ENCODE results near the gene PDZD4.

PDZD4 gene, protein sequence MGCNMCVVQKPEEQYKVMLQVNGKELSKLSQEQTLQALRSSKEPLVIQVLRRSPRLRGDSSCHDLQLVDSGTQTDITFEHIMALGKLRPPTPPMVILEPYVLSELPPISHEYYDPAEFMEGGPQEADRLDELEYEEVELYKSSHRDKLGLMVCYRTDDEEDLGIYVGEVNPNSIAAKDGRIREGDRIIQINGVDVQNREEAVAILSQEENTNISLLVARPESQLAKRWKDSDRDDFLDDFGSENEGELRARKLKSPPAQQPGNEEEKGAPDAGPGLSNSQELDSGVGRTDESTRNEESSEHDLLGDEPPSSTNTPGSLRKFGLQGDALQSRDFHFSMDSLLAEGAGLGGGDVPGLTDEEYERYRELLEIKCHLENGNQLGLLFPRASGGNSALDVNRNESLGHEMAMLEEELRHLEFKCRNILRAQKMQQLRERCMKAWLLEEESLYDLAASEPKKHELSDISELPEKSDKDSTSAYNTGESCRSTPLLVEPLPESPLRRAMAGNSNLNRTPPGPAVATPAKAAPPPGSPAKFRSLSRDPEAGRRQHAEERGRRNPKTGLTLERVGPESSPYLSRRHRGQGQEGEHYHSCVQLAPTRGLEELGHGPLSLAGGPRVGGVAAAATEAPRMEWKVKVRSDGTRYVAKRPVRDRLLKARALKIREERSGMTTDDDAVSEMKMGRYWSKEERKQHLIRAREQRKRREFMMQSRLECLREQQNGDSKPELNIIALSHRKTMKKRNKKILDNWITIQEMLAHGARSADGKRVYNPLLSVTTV

DNA sequence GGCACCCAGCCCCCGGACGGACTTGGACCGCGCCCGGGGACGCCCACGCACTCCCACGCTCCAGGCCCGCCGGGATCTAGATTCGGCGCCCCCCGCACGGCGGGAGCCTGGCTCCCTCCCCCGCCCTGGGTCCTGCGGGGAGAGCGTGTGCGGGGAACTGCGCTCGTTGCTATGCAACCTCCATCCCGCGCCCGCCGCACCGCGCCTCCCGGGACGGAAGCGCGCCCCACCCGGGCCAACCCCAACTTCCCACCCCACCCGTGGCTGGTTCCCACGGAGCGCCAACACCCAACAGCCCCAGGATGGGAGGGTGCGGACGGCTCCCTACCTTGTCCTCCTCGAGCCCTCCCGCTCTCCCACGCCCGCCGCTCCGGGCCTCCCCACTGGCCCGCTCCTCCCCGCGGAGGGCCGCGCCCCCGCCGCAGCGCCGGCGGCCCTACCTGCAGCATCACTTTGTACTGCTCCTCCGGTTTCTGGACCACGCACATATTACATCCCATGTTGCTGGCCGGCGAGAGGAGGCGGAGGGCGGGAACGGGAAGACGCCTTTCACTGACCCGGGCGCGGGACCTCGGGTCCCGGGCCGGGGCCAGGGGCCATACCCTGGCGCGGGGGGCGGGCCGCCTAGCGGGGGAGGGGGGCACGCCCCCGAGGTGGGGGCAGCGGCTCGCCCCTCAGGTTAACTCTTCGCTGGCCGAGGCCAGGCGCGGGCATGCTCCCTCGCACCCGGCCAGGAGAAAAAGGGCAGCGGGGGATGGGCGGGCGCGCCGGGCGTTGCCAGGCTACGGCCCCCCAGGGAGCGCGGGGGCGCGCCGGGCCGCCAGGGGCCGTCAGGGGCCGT lies at the start of gene PDZD4:
Gene PDZD4 (minus strand): TSS at position 746 of the 841 bp plus-strand sequence. CDS start 246 bp downstream, at position 500.
- no peak for DNase-seq (ENCODE audit: low spot score)

- DNase-seq (ENCODE audit: low spot score), result no peak
These were observed 49.5 kb upstream of the PDZD4 start for GRCh38 chrX:153879741-153880439.

- DNase-seq (ENCODE audit: low spot score), result no peak
These were observed 48.8 kb upstream of the PDZD4 start for GRCh38 chrX:153878969-153879653.

DNA sequence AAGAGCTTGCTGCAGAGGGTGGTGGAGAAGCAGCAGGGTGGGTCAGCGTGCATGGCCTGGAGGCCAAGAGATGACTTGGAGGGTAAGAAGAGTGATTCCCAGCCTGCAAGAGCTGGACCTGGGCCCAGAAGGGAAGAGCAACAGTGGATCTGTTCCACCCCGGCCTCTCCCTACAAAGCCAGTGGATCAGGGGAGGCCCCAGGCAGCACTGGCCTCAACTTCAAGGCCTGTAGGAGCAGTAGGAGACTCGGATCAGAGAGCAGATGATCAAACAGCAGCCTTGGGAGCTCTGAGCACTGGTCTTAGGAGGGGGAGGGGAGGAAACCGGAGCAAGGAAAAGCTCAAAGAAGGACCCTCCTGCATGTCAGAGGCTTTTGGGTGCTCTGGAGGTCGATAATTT lies 48.0 kb upstream of the PDZD4 start:
- no peak for DNase-seq (ENCODE audit: low spot score)

- DNase-seq (ENCODE audit: low spot score), result no peak
These were observed 47.4 kb upstream of the PDZD4 start for GRCh38 chrX:153877571-153878261.

GRCh38 chrX:153876112-153876491 lies 45.8 kb upstream of the PDZD4 start:
- no peak for DNase-seq (ENCODE audit: low spot score)

DNA sequence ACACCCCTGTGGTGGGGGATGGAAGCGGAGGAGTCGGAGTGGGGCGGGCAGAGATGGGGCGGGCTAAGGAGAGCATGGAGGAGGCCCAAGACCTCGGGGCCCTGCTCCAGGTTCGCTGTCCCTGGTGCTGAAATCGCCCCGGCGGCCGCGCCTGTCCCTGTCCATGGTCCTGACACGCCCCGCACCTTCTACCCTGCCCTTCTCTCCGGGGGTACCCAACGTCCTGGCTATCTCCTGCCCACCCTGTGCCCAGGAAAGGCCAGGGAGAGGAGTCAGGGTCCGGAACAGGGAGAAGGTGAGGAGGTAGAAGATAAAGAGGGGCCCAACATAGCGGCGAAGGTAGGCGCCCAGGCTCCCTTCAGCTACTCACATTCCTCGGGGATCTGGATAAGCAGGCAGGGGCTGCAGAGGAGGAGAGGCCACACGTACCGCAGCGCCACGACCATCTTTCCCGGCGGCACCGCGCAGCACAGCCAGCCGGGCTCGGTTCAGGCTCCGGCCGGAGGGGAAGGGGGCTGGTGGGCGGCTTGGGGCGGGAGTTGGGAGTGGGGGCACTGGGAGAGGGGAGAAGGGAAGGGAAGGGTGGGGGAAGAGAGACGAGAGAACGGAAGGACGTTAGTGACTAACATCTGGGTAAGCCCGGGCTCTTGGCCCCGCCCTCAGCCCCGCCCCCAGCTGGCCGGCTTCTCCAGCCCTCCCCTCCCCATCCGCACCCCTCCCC lies 45.2 kb upstream of the PDZD4 start:
- peak; percentile 77 for DNase-seq (ENCODE audit: low spot score)

- no peak for DNase-seq (ENCODE audit: low spot score)
These were observed 44.2 kb upstream of the PDZD4 start for GRCh38 chrX:153874366-153875125.

GRCh38 chrX:153874085-153874365 lies 43.7 kb upstream of the PDZD4 start:
- DNase-seq (ENCODE audit: low spot score), result no peak

GRCh38 chrX:153873282-153874084 lies 43.1 kb upstream of the PDZD4 start:
- no peak for DNase-seq (ENCODE audit: low spot score)

- DNase-seq (ENCODE audit: low spot score), result no peak
These were observed 41.9 kb upstream of the PDZD4 start for GRCh38 chrX:153871946-153872878.

DNA sequence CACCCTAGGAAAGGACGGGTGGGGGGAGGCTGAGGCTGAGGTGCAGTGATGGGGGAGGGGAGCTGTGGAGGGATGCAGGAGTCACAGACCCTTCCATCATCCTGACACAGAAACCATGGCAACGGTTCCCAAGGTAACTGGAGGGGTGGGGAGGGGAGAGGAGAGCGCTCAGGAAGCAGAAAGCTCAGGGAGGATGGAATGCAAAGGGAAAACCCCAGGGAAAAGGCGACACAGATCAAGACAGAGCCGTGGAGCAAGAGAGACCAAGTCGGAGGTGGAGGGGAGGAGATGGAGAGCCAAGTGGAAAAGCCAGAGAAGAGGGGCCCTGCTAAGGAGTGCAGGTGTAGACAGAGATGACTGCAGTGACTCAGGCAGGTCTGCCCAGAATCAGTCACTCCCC lies 41.1 kb upstream of the PDZD4 start:
- no peak for DNase-seq (ENCODE audit: low spot score)

DNA sequence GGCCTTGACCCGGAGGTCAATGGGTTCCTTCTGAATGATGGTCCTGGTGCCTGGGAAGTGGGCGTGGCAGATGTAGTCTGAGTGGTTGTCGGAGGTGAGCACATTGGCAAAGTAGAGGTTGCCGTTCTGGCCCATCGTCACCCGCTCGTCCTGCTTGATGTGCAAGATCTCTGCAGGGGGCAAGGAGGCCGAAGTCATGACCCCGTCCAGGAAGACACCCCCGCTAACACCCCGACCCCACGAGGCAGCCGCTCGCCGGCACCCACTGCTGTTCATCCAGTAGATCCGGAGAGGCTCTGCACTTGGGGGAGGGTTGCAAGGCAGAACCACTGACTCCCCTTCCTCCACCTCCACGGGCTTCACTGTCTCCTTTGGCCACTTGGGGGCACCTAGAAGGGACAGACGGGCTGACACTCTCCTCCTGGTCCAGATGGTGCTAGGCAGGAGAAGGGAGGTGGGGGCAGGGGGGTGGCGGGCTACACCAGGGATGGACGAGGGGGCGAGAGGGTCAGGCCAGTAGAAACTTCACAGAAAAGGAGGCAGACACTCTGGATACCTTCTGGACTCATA lies 40.5 kb upstream of the PDZD4 start:
- no peak for DNase-seq (ENCODE audit: low spot score)

DNA sequence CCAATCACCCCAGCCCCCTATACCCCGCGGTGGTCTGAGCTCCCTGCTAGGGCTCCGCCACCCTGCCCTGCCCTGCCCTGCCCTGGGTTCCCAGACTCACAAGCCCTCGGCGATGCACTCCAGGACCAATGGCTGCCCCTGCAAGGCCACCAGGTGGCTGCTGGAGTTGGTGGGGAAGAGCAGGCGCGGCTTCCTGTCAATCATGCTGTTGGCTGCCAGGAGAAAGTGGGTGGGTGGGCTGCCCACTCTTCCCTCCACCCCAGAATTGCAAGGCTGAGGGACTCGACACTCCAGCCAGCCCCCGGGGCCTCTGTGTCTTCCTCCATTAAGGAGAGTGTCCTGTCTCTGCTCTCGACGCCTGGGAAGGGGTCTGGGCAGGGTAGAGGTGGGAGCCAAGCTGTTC lies 39.9 kb upstream of the PDZD4 start:
- no peak for DNase-seq (ENCODE audit: low spot score)

DNA sequence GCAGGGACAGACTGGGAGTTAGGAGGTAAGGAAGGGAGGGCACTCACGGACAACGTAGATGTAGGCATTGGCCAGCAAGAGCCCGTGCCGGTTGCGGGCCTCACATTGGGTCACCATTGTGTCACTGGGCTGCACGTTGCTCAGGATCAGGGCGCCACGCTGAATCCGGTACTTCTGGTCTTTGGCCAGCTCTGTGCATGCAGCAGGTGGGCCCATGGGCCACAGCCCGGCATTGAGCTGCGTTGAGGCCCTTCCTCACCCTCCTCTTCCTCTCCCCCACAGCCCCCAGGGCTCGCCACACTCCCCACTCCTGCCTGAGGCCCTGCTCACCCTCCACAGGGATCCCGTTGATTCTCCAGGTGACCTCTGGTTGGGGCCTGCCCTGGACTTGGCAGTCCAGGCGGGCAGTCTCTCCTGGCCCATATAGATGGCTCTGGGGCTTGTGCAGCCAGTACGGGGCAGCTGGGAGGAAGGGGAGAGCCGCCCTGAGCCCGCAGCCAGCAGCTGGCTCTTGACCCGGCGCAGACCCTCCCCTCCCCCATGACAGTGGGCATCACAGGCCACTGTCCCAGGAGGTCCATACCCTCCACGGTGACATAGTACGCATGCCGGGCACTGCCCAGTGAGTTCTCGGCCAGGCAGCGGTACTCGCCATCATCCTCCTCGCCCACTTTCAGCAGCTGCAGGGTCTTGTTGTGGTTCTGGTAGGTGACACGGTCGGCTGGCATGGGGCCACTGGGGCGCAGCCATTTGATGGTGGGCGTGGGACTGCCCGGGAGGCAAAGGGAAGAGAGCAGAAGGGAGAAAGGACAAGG lies 39.3 kb upstream of the PDZD4 start:
- no peak for DNase-seq (ENCODE audit: low spot score)

Measured in AG20443 (cell line).